Bronchial epithelial cell (primary cell): ENCODE measurements around the gene PDE6H. TPM values are rescaled to one million over a fixed set of nuclear protein-coding genes. Genes with fewer than 3 reads are reported as not detected.

Experiments
- DNase-seq: peaks from one replicate; pipeline ENCODE4 v3.0.0-alpha.2; 2010; ENCODE audit warnings: low read depth
- FAIRE-seq: peaks from 2 replicates; lab custom pipeline; 2011; peaks lifted over from hg19 to GRCh38; lab: Jason Lieb, UNC
- H3K27me3 ChIP-seq: 2 replicates; pipeline ENCODE4 v1.5.1; 2011; ENCODE audit warnings: low read length; ENCODE audit not compliant: control insufficient read depth, insufficient read depth
- H3K36me3 ChIP-seq: 2 replicates; pipeline ENCODE4 v1.5.1; 2011; ENCODE audit warnings: low read length; ENCODE audit not compliant: control insufficient read depth, insufficient read depth
- H3K4me3 ChIP-seq: 2 replicates; pipeline ENCODE4 v1.5.1; 2011; ENCODE audit warnings: mild to moderate bottlenecking, low read depth, low read length, control low read depth
- total RNA-seq: library from RNA; depleted of rRNA; stranded (reverse); fragments of >200 nt; gene quantifications from 2 replicates; pipeline ENCODE4 v1.2.1, GENCODE V29; 2014
- TF ChIP-seq, protein P1 (sequence below): IDR thresholded peaks from 2 replicates; pipeline ENCODE4 v1.5.1; 2011; ENCODE audit warnings: mild to moderate bottlenecking, moderate library complexity, low read length, control low read depth, inconsistent platforms; ENCODE audit not compliant: insufficient read depth, severe bottlenecking

PDE6H gene
- total RNA-seq, 1 donor from 2014 or later, result not detected

DNA sequence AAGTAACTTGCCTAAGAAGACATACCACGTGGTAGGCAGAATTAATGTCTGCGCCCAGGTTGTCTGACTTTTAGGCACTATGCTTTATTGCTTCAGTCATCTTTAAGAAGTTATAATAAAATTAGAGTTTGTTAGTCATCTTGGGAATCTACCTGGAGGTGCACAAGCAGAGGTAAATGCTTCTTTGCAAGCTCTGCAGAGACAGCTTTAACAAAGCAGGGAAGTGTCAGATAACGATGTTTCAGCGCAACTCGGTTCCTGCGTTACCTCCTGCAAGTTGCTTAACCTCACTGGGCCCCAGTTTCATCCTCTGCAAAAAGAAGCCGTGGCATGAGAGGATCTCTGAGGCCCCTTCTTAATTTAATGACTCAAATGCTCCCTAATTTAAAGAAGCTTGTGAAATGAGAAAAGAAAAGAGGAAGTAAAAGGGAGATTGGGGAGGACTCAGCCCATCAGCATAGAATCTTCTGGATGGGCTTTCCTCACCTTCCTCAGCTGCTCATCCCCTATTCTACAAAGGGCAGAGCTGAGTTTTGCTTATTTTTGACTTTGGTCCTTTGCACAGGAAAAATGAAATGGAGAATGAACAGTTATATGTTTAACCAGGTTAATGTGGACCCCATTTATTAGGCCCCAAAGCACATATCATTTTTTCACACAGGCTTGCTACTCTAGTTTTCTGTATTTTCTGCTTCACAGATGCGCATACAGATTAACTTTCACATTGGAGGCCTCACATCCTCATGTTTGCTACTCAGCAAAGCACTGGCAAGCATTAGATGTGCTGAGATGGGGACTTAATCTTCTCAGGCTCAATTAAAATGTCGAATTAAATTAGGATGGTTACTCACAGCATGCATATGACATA, 16.6 kb upstream of the PDE6H start:
- no peaks in the 10 kb centered on the region for H3K27me3 ChIP-seq
- TF ChIP-seq, protein P1, sequence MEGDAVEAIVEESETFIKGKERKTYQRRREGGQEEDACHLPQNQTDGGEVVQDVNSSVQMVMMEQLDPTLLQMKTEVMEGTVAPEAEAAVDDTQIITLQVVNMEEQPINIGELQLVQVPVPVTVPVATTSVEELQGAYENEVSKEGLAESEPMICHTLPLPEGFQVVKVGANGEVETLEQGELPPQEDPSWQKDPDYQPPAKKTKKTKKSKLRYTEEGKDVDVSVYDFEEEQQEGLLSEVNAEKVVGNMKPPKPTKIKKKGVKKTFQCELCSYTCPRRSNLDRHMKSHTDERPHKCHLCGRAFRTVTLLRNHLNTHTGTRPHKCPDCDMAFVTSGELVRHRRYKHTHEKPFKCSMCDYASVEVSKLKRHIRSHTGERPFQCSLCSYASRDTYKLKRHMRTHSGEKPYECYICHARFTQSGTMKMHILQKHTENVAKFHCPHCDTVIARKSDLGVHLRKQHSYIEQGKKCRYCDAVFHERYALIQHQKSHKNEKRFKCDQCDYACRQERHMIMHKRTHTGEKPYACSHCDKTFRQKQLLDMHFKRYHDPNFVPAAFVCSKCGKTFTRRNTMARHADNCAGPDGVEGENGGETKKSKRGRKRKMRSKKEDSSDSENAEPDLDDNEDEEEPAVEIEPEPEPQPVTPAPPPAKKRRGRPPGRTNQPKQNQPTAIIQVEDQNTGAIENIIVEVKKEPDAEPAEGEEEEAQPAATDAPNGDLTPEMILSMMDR, result no peak
- no peak for DNase-seq
- H3K4me3 ChIP-seq, result no peak overlapping the region
- FAIRE-seq, result no peak
- no peaks in the 10 kb centered on the region for H3K36me3 ChIP-seq

DNA sequence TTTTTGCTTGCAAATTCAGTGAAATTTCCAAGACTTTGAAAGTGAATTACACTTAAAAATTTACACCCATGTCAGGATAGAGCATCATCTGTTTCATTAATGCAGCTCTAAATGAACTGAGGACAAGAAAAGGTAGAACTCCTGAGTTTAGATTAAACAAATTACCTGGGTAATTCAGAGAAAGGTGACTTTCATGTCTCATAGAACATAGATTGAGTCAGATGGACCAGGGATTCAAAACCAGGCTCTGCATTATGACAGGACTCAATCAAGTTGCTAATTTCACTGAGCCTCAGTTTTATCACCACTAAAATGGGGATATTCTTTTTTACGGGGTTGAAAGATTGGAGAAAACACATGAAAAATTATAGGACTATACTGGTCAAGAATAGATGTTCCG, 15.9 kb upstream of the PDE6H start:
- TF ChIP-seq, protein P1, result no peak

DNA sequence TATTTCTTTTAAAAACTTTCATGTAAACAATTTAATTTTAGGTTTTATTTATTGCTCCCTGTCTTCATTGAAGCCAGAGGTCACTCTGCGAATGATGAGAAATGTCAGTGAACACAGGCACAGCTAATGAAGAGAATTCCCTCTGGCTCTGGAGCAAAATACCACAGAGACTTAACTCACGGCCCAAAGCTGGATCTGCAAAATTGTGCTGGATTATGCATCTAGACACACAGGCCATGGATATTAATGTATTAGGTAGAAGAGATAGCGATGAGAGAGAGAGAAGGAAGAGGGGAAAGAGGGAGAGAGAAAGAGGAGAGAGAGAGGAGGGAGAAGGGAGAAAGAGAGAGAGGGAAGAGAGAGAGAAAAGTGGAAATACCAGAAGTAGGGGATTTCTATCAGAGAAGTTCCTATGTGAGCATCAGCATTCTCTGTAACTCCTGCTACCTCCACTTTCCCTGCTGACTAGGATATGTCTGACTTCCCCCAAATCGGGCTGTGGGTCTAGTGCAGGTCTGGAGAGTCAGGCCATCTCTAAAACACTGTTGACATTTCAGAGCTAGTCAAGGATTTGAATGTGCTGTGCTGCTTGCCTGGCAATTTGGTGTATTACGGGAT, 15.2 kb upstream of the PDE6H start:
- TF ChIP-seq, protein P1, result no peak
- no peaks in the 10 kb centered on the region for H3K27me3 ChIP-seq
- no peaks in the 10 kb centered on the region for H3K36me3 ChIP-seq
- FAIRE-seq (peak; percentile 32), DNase-seq (no peak)
- no peak overlapping the region for H3K4me3 ChIP-seq

More for the DNA sequence above, 15.9 kb upstream of the PDE6H start:
- no peak overlapping the region for H3K4me3 ChIP-seq
- H3K27me3 ChIP-seq, result no peaks in the 10 kb centered on the region
- DNase-seq (no peak), FAIRE-seq (no peak)
- H3K36me3 ChIP-seq, result no peaks in the 10 kb centered on the region

DNA sequence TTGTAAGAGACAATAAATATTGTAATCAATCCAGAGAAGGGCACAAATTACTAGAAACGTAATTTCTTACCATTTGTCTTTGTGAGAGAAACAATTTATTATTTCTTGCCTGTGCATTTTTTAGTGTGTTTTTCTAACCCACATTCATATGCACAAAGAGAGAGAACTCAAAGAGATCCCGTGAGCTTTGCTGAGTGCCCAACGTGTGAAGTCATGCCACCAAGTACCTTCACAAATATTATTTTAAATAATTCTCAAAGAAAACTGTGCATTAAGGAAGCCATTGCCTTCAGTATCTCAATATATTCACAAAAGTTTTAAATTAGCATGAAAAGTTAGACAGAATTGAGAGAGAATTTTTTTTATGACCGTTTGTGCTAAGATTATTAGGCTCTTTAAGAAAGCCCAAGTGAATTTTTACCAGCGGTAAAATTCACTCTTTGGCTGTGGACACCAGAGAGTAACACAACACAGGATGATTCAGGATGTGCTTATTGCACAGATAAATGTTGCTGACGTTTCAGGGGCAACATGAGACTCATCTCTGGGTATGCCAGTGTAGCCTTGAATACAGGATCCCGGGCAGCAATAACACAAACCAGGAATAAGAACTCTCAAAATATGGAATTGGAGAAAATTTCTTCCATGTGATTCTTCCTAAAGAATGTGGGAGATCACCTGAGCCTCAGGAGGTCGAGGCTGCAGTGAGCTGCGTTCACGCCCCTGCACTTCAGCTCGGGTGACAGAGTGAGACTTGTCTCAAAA, 14.3 kb upstream of the PDE6H start:
- no peak overlapping the region for H3K4me3 ChIP-seq
- TF ChIP-seq, protein P1, result no peak
- DNase-seq, result no peak
- FAIRE-seq, result no peak
- no peaks in the 10 kb centered on the region for H3K36me3 ChIP-seq
- H3K27me3 ChIP-seq, result no peaks in the 10 kb centered on the region

DNA sequence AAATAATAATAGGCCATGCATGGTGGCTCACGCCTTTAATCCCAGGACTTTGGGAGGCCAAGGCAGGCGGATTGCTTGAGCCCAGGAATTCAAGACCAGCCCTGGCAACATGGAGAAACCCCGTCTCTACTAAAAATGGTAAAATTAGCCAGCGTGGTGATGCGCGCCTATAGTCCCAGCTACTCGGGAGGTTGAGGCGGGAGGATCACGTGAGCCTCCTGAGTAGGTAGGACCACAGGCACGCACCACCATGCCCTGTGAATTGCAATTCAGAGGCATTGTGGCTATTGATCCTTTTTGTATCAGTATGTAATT, 13.8 kb upstream of the PDE6H start:
- Histone ChIP-seq H3K36me3 (no peaks in the 10 kb centered on the region), H3K4me3 (no peak overlapping the region), H3K27me3 (no peaks in the 10 kb centered on the region)
- TF ChIP-seq, protein P1, result no peak
- DNase-seq (no peak), FAIRE-seq (no peak)
